ENCODE data around the gene TPK1. TPM values are rescaled to one million over a fixed set of nuclear protein-coding genes. Genes with fewer than 3 reads are reported as not detected.

The TPK1 gene
- polyA plus RNA-seq, 2 of the 4 experiments (the other 2 are of a cell fraction), result 1.4 to 2.5 TPM

GRCh38 chr7:144659211-144659610, 176.6 kb downstream of the TPK1 start:
- Histone ChIP-seq H3K27ac (no peak overlapping the region), H3K4me1 (no peaks in the 10 kb centered on the region), H3K9me3 (no peaks in the 10 kb centered on the region), H3K4me3 (no peak overlapping the region), H3K4me2 (no peak overlapping the region)
- ChIA-PET POLR2A (no interaction called here), CTCF (no interaction called here)
- ATAC-seq (no peak), DNase-seq (ENCODE audit: low read depth in 1 of 2, low spot score in 1 of 2) (no peak), FAIRE-seq (no peak)
- TF ChIP-seq CTCF (IDR thresholded peaks at IDR 0.05), result no peak
- TF ChIP-seq CBX2 (IDR thresholded peaks at IDR 0.05; ENCODE audit: borderline replicate concordance, low read depth), result no peak
- TF ChIP-seq MAFK (IDR thresholded peaks at IDR 0.05; ENCODE audit: partially characterized antibody), result no peak
- TF ChIP-seq CEBPB (IDR thresholded peaks at IDR 0.05), result no peak
- TF ChIP-seq FOSL2 (IDR thresholded peaks at IDR 0.05), result no peak
- TF ChIP-seq FOSL2 (CRISPR knock-in tag; IDR thresholded peaks at IDR 0.05), result no peak
- TF ChIP-seq EHF (CRISPR knock-in tag; IDR thresholded peaks at IDR 0.05), result no peak
- no peak for TF ChIP-seq SREBF2 (IDR thresholded peaks at IDR 0.05)
- no peak for TF ChIP-seq POLR2AphosphoS2 (conservative IDR thresholded peaks at IDR 0.05; ENCODE audit: low read length)
- TF ChIP-seq NPAS2 (CRISPR knock-in tag; IDR thresholded peaks at IDR 0.05; ENCODE audit: borderline replicate concordance), result no peak
- TF ChIP-seq RCOR1 (IDR thresholded peaks at IDR 0.05; ENCODE audit: low read depth, low read length), result no peak
- no peak for TF ChIP-seq MAX (IDR thresholded peaks at IDR 0.05)
- no peak for TF ChIP-seq TFCP2L1 (CRISPR knock-in tag; IDR thresholded peaks at IDR 0.05)
- TF ChIP-seq ATOH8 (CRISPR knock-in tag; IDR thresholded peaks at IDR 0.05; ENCODE audit: low read depth), result no peak
- TF ChIP-seq RARB (CRISPR knock-in tag; IDR thresholded peaks at IDR 0.05), result no peak
- no peak for TF ChIP-seq ZFP36 (IDR thresholded peaks at IDR 0.05; ENCODE audit: borderline replicate concordance, partially characterized antibody)
- no peak for TF ChIP-seq MAZ (IDR thresholded peaks at IDR 0.05; ENCODE audit: borderline replicate concordance, low read depth, low read length)
- TF ChIP-seq USF2 (IDR thresholded peaks at IDR 0.05), result no peak
- 16% methylated on average over 9 of the region's 9 CpGs for WGBS (ENCODE audit: missing lambda C conversion rate)

- no peak for ATAC-seq
- TF ChIP-seq EHMT2 (IDR thresholded peaks at IDR 0.05; ENCODE audit: low read depth), result no peak
- no peak overlapping the region for H3K4me2 ChIP-seq
- DNase-seq (ENCODE audit: low read depth in 1 of 2, low spot score in 1 of 2), result no peak
- H3K4me3 ChIP-seq, result no peak overlapping the region
- POLR2A ChIA-PET, result no interaction called here
- FAIRE-seq, result no peak
- no peak overlapping the region for H3K27ac ChIP-seq
- H3K4me1 ChIP-seq, result no peaks in the 10 kb centered on the region
- CTCF ChIA-PET, result no interaction called here
- 20% methylated on average over 6 of the region's 6 CpGs for WGBS (ENCODE audit: missing lambda C conversion rate)
- H3K9me3 ChIP-seq, result no peaks in the 10 kb centered on the region
Measured at GRCh38 chr7:144656965-144657517, 178.8 kb downstream of the TPK1 start.

- DNase-seq (ENCODE audit: low read depth in 1 of 2, low spot score in 1 of 2) (no peak), ATAC-seq (no peak), FAIRE-seq (no peak)
- TF ChIP-seq EHMT2 (IDR thresholded peaks at IDR 0.05; ENCODE audit: low read depth) (no peak), HOXB13 (CRISPR knock-in tag; IDR thresholded peaks at IDR 0.05; ENCODE audit: low read depth) (no peak), CHD2 (IDR thresholded peaks at IDR 0.05; ENCODE audit: low read length, partially characterized antibody) (no peak), CHD4 (IDR thresholded peaks at IDR 0.05; ENCODE audit: borderline replicate concordance) (no peak), KDM5A (IDR thresholded peaks at IDR 0.05) (no peak), JUNB (IDR thresholded peaks at IDR 0.05) (no peak), SREBF2 (IDR thresholded peaks at IDR 0.05) (no peak), NR3C1 (IDR thresholded peaks at IDR 0.05) (no peak), ZNF302 (CRISPR knock-in tag; IDR thresholded peaks at IDR 0.05) (no peak), EHF (CRISPR knock-in tag; IDR thresholded peaks at IDR 0.05) (no peak)
- H3K27ac ChIP-seq, result no peak overlapping the region
- POLR2A ChIA-PET, result no interaction called here
- no peak overlapping the region for H3K4me3 ChIP-seq
- H3K9me3 ChIP-seq, result no peaks in the 10 kb centered on the region
- no peak overlapping the region for H3K4me2 ChIP-seq
- no peaks in the 10 kb centered on the region for H3K4me1 ChIP-seq
- CTCF ChIA-PET, result no interaction called here
- 12% methylated on average over 5 of the region's 5 CpGs for WGBS (ENCODE audit: missing lambda C conversion rate)
Measured at GRCh38 chr7:144653449-144653848, 182.4 kb downstream of the TPK1 start.
